NCI-H2227 treated with DMSO at 0.1 percent for 48 hours (cell line): ENCODE measurements around the gene ACO2.
A peak's percentile ranks its signal among the peaks of the same experiment; 100 is the strongest.
"Not testable (repeated sequence)": the region's sequence is repeated elsewhere in the genome, so short reads cannot be mapped to it uniquely, and the experiment has no call there.

Experiments used
- DNase-seq: peaks from one replicate; lab custom pipeline; 2025; lab: John Stamatoyannopoulos, UW

ACO2 gene

DNA sequence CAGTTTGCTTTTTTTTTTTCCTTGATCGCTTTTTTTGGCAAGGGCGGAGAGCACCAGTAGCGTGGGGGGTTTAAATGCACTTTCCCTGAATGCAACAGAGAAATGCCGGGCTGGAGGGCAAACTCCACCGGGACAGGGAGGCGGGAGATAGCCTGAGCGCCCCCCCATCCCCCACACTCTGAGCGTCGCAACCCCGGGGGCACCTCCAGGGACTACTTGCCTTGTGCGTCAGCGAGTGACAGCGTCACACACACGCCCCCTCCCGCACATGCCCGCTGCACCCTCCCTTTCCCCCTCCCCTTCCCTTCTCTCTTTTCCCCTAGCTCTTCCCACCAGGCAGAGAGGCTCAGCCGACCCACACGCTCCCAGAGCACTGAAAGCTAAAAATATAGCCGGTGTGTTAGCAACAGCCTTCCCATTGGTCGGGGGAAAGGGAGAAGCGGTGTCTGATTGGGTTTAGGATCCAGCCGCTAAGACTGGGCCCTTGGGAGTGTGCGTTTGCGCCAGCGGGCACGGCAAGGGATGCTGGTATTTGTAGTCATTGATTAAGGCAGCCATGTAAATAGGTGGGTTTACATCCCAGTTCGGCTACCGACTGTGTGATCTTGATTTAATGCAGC, 20.6 kb upstream of the ACO2 start:
- DNase-seq, result peak; percentile 95

- DNase-seq, result no peak
These were observed 10.7 kb upstream of the ACO2 start for GRCh38 chr22:41458161-41458728.

DNA sequence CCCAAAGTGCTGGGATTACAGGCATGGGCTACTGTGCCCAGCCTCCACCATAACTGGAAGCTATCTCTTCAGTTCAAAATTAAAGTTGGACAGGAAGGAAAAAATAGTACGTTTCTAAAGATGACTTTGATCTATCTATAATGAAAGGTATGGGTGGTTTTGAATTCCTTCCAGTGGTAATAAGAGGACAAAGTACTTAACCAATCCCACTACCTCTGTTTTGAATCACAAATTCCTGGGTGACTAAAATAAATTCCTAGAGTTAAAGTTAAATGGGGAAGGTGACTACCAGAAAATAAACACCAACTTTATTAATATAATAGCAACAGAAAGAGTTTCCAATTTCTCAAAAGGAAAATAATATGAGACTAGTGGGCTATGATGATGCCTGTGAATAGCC, 9.5 kb upstream of the ACO2 start:
- no peak for DNase-seq

DNA sequence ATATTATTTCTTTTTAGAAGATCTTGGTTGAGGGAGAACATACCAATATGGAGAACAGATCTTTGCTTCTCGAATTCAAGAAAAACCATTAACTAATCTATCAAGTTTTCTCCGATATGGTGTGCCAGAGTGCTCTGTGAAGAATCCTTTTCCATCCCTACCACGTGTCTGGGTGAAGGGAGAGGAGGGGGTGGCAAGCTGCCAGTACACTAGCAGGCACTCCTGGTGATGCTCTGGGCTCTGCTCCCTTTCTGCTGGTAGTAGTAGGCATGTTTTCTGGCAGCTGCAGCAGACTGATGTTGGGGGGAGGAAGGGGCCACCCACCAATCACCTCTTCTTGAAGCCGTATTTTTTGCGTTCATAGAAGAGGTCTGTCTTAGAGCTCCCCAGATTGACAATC, 8.8 kb upstream of the ACO2 start:
- DNase-seq, result not testable (repeated sequence)

- no peak for DNase-seq
These were observed 7.0 kb upstream of the ACO2 start for GRCh38 chr22:41461901-41462300.

- no peak for DNase-seq
These were observed 418 bp downstream of the ACO2 start for GRCh38 chr22:41469218-41469851.

DNA sequence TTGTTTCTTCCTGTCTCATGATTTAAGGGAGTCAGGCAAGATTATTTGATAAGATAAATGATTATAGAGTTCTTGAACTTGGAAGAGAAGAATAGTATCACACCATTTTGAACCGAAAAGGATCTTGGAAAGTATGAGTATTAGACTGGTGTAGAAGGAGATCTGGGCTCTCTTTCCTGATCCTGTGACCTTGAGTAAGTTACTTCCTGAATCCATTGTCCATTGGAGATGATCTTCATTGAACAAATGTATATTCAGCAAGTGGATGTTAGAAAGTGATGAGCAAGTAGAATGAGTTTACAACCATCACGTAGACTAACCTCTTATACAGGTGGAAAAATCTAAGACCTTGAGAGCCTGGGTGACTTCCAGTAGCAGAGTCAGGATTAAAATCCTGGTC, 2.0 kb downstream of the ACO2 start:
- DNase-seq, result no peak

- DNase-seq, result no peak
These were observed 2.7 kb downstream of the ACO2 start for GRCh38 chr22:41471568-41471967.

GRCh38 chr22:41474872-41475451, 6.0 kb downstream of the ACO2 start:
- no peak for DNase-seq

DNA sequence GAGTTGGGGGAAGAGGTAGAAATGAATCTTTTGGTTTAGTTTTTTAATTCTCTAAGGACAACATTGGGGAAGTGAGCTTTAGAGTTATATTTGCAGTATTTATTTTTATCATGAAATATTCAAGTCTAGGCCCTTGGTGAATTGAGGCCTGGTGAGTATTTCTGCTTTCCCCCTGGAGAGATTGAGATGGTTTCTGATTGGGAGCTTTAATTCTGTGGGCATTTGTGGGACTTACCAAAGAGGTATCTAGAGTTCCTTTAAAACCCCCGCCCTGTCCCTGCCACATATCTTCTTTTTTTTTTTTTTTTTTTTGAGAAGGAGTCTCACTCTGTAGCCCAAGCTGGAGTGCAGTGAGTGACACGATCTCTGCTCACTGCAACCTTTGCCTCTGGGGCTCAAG, 9.6 kb downstream of the ACO2 start:
- DNase-seq, result no peak

DNA sequence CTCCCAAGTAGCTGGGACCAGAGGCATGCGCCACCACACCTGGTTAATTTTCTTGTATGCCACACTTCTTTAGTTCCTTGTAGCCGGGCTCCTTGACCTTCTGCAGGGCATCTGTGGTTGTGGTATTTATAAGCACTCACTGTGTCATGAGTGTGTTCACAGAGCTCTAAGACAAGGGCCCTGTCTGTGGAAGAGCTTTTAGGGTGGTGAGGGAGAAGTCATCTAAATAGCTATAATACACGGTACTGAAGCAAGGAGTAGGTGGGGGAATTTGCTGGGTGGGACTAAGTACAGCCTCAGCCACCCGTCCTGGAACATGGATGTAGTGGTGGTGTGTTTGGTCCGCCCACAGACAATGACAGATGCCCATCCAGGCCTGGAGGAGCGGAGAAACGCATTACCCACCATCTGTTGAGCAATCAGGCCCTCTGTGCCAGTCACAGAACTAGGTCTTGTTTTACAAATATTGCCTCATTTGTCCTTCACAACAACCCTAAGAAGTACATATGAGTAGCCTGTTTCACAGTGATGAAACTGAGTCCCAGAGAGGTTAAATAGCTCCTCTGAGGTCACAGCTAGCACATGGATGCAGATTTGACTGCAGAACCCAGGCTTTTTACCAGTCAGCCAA, 10.1 kb downstream of the ACO2 start:
- no peak for DNase-seq

DNA sequence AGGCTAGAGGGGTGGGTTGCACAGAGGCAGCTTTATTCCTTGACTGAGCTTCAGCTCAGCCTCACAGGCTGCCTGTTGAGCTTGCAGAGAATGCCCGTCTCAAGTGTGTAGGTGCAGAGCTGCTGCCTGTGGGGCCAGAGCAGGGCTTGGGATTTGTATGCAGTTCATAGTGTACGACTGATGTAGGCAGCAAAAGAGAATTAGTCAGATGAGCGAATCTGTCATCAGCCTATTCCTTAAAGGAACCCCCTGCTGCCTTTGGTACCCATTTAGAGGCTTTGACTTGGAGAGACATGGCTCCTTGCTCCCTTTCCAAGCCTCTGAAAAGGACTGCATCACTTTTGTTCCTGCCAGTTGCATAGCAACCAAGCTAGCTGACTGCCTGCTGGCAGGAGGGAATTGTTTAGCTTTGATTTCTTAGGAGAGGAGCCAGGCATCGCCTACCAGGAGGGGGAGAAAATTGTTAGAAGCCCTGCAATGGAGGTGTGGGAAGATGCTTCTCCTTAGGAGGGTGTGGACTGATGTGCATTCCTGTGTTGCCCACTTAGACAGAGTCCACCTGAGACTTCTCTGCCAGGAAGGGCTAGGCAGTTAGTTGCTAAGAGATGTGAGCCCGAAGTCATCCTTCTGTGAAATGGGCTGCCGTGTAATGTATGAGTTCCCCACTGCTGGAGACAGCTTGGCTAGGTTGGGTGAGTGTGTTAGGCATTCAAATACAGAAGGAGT, 10.9 kb downstream of the ACO2 start:
- peak; percentile 9 for DNase-seq

- DNase-seq, result no peak
These were observed 11.4 kb downstream of the ACO2 start for GRCh38 chr22:41480397-41480735.

DNA sequence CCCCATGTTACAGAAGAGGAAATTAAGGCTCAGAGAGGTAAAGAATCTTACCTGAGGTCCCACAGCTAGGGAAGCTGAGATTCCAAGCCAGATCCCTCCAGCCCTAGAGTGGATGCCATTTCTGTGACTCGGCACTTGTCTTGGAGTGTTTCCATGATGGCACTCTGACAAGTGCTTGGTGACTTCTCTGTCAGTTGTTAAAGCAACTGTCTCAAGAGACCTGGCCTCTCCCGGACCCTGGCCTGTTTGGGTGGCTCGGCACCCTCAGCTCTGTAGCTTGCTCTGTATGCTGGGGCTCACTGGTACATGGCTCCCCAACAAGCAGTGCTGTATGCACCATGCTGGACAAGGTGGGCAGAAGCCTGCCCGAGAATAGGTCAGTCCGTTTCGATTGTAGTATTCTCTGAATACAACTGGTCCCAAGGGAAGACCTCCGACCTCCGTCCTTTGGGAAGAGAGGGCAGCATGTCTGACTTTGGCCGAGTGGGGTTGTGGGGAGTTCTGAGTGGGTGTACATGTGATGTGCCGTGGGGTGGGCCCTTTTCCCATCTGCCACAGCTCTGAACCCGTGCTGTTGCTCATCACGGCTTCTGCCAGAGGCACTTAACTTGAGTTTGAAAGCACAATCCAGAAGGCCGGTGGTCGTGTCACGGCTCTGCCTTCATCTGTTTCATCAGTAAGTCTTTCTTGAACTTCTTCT, 12.4 kb downstream of the ACO2 start:
- no peak for DNase-seq

DNA sequence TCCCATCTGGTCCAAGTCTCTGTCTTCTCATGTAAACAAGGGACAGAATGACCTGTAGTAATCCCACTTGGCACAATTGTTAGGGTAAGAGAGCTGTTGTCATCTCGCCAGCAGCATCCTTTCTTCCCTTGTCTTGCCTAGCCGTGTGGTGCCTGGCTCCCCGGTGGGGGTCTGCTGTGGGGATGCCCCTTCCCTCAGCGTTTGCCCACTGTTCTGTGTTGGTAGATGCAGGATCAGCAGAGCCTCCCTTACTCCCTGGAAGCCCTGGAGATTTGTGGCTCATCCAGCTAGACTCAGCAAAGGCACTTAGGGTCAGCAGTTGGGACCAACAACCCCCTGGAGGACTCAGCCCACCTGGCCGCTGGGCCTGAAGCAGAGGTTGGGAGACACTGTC, 13.0 kb downstream of the ACO2 start:
- no peak for DNase-seq

DNA sequence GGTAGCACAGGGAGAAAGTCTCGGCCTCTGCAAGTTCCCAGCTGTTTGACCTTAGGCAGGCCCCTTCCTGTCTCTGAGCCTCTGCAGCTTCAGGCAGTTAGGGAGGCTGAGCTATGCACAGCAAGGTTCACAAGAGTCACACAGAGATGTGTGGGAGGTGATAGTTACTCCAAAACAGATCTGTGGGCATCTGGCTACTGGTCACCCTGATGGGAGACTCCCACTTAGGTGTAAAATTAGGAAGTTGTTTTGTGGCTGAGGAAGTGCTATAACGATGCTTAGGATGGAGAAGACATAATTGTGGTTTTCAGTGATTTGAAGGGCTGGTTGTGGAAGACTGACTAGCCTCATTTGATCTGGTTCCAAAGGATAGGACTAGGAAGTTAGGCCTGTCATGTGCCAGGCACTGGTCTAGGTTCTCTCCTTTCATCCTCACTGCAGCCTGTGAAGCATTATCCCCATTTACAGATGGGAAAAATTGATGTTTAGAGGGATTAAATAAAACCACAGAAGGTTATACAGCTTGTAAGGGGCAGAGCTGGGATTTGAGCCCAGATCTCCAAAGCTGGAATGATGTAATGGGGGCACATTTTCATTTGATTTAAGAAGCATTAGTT, 13.5 kb downstream of the ACO2 start:
- DNase-seq, result no peak

DNA sequence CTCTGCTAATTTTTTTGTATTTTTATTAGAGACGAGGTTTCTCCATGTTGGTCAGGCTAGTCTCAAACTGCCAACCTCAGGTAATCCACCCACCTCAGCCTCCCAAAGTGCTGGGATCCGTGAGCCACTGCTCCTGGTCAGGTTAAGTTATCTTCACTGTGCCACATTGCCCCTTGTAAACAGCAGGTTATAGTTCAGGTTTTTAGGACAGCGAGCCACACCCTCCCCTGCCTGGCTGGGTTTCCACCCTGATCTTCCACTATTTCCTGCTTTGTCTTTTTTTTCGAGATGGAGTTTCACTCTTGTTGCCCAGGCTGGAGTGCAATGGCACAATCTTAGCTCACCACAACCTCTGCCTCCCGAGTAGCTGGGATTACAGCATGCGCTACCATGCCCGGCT, 16.1 kb downstream of the ACO2 start:
- no peak for DNase-seq

- DNase-seq, result no peak
These were observed 18.4 kb downstream of the ACO2 start for GRCh38 chr22:41487037-41487935.

DNA sequence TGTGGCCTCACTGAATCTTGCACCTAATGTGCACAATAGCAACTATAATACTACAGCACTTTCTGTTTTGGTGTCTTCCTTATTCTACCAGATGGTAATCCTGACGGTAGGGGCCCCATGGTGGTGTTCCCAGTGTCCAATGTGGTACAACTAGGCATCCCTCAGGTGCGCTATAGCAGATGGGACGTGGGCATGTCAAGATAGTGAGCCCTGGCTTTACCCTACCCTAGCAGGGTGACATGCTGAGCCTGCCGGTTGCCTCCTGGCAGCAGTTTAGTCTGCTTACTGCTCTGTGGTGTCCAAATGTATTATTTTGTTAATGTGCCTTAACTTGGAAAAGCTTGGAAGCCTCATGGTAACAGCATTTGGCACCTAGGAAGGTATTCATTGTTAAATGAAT, 19.2 kb downstream of the ACO2 start:
- no peak for DNase-seq
